Measurements from ENCODE around the gene TRO.

TRO gene

GRCh38 chrX:54961750-54962149 is 41.1 kb downstream of the TRO start:
- no peak for DNase-seq

- DNase-seq: no peak
These were observed 44.3 kb downstream of the TRO start for GRCh38 chrX:54964766-54965497.

GRCh38 chrX:54977387-54977786 is 56.8 kb downstream of the TRO start:
- no peak for DNase-seq

GRCh38 chrX:54978448-54978847 is 57.8 kb downstream of the TRO start:
- DNase-seq: no peak

GRCh38 chrX:54979432-54979831 is 58.8 kb downstream of the TRO start:
- DNase-seq: no peak

- no peak for DNase-seq
These were observed 59.7 kb downstream of the TRO start for GRCh38 chrX:54980334-54980733.

Measured in NCI-H524 (cell line).